ENCODE measurements around the gene BPIFB4. TPM values are rescaled to one million over a fixed set of nuclear protein-coding genes. Genes with fewer than 3 reads are reported as not detected.

BPIFB4 gene
- polyA plus RNA-seq, 6 donors from 2014 or later, result not detected

GRCh38 chr20:33154252-33154651, 74.8 kb downstream of the BPIFB4 start:
- Mint-ChIP-seq H3K27me3 (peaks cover 29 to 42% (median 34%) of the 10 kb centered on the region in 3 donors), H3K4me3 (no peak overlapping the region), H3K27ac (no peak overlapping the region)

GRCh38 chr20:33158637-33159385, 79.4 kb downstream of the BPIFB4 start:
- H3K27ac Mint-ChIP-seq, result no peak overlapping the region
- no peaks in the 10 kb centered on the region for H3K36me3 Mint-ChIP-seq
- peaks cover 24 to 25% (median 25%) of the 10 kb centered on the region in 3 donors for H3K27me3 Mint-ChIP-seq
- peaks cover 0 to 3% (median 0%) of the 10 kb centered on the region in 7 donors for H3K9me3 Mint-ChIP-seq
- H3K4me1 Mint-ChIP-seq, result peaks cover 0 to 10% (median 0%) of the 10 kb centered on the region in 3 donors
- DNase-seq, result no peak
- no peak for ATAC-seq (ENCODE audit: low read depth in 2 of 2)
- no peak overlapping the region for H3K4me3 Mint-ChIP-seq

More at GRCh38 chr20:33154252-33154651, 74.8 kb downstream of the BPIFB4 start:
- Mint-ChIP-seq H3K4me1 (no peaks in the 10 kb centered on the region), H3K9me3 (peaks cover 0 to 2% (median 0%) of the 10 kb centered on the region in 7 donors), H3K36me3 (no peaks in the 10 kb centered on the region)
- ATAC-seq (ENCODE audit: low read depth in 2 of 2) (no peak), DNase-seq (no peak)

- H3K36me3 Mint-ChIP-seq, result no peaks in the 10 kb centered on the region
- H3K4me3 Mint-ChIP-seq, result no peak overlapping the region
- DNase-seq, result no peak
- ATAC-seq (ENCODE audit: low read depth in 2 of 2), result no peak
- peaks cover 0 to 10% (median 0%) of the 10 kb centered on the region in 3 donors for H3K4me1 Mint-ChIP-seq
- peaks cover 23 to 25% (median 25%) of the 10 kb centered on the region in 3 donors for H3K27me3 Mint-ChIP-seq
- peaks cover 0 to 3% (median 0%) of the 10 kb centered on the region in 7 donors for H3K9me3 Mint-ChIP-seq
- no peak overlapping the region for H3K27ac Mint-ChIP-seq
Observed at GRCh38 chr20:33159713-33160112, 80.3 kb downstream of the BPIFB4 start.

GRCh38 chr20:33160681-33161080, 81.2 kb downstream of the BPIFB4 start:
- H3K36me3 Mint-ChIP-seq, result no peaks in the 10 kb centered on the region
- ATAC-seq (ENCODE audit: low read depth in 2 of 2) (no peak), DNase-seq (no peak)
- peaks cover 0 to 10% (median 0%) of the 10 kb centered on the region in 3 donors for H3K4me1 Mint-ChIP-seq
- peaks cover 21 to 28% (median 22%) of the 10 kb centered on the region in 3 donors for H3K27me3 Mint-ChIP-seq
- no peak overlapping the region for H3K4me3 Mint-ChIP-seq
- no peak overlapping the region for H3K27ac Mint-ChIP-seq
- H3K9me3 Mint-ChIP-seq, result peaks cover 0 to 3% (median 0%) of the 10 kb centered on the region in 7 donors

Other genes starting within 250 kb of the BPIFB4 start
- not detected for gene EFCAB8, start 220.7 kb upstream of the BPIFB4 start, polyA plus RNA-seq (ENCODE audit: low read depth in 6 of 6)
- gene SUN5, start 75.2 kb upstream of the BPIFB4 start, polyA plus RNA-seq (ENCODE audit: low read depth in 6 of 6), result not detected
- gene BPIFB2, start 71.9 kb upstream of the BPIFB4 start, polyA plus RNA-seq (ENCODE audit: low read depth in 6 of 6), result not detected
- gene BPIFB6, start 48.0 kb upstream of the BPIFB4 start, polyA plus RNA-seq (ENCODE audit: low read depth in 6 of 6), result not detected
- gene BPIFB3, start 25.7 kb upstream of the BPIFB4 start, polyA plus RNA-seq (ENCODE audit: low read depth in 6 of 6), result not detected
- not detected for gene BPIFA2, start 88.5 kb downstream of the BPIFB4 start, polyA plus RNA-seq (ENCODE audit: low read depth in 6 of 6)
- gene BPIFA3, start 137.7 kb downstream of the BPIFB4 start, polyA plus RNA-seq (ENCODE audit: low read depth in 6 of 6), result not detected
- not detected for gene BPIFA1, start 156.4 kb downstream of the BPIFB4 start, polyA plus RNA-seq (ENCODE audit: low read depth in 6 of 6)
- not detected for gene BPIFB1, start 203.6 kb downstream of the BPIFB4 start, polyA plus RNA-seq (ENCODE audit: low read depth in 6 of 6)

Measured in naive B cell (primary cell).